Effector memory CD8-positive, alpha-beta T cell (primary cell): ENCODE measurements around the gene CLTC.
"Not testable (repeated sequence)": the region's sequence is repeated elsewhere in the genome, so short reads cannot be mapped to it uniquely, and the experiment has no call there.

Source experiments
- ATAC-seq: fragments of 150-1000 bp; cut with Tn5 transposase; replicated peaks from 2 replicates; pipeline ENCODE4 v1.10.0; 2021; ENCODE audit warnings: mild to moderate bottlenecking, moderate library complexity
- DNase-seq, 3 experiments: peaks; one replicate each; pipeline ENCODE4 v3.0.0; 2021
- H3K27ac Mint-ChIP-seq, 2 donors: one replicate each; pipeline ENCODE4 v1.8.0; 2022; ENCODE audit warnings: mild to moderate bottlenecking in 2 of 2, mixed read lengths in 2 of 2, moderate library complexity in 2 of 2
- H3K27me3 Mint-ChIP-seq, 2 donors: one replicate each; pipeline ENCODE4 v1.8.0; 2022; ENCODE audit warnings: mixed read lengths in 2 of 2
- H3K36me3 Mint-ChIP-seq: one replicate; pipeline ENCODE4 v1.8.0; 2022; ENCODE audit warnings: mild to moderate bottlenecking, moderate library complexity, mixed read lengths; ENCODE audit not compliant: insufficient read depth
- H3K4me1 Mint-ChIP-seq, 2 donors: one replicate each; pipeline ENCODE4 v1.8.0; 2022; ENCODE audit warnings: low read depth in 2 of 2, mixed read lengths in 2 of 2
- H3K4me3 Mint-ChIP-seq, 2 donors: one replicate each; pipeline ENCODE4 v1.8.0; 2022; ENCODE audit warnings: mild to moderate bottlenecking in 2 of 2, mixed read lengths in 2 of 2, moderate library complexity in 2 of 2
- H3K9me3 Mint-ChIP-seq, 2 donors: one replicate each; pipeline ENCODE4 v1.8.0; 2022; ENCODE audit warnings: mixed read lengths in 2 of 2
- total RNA-seq, 9 experiments: gene quantifications; one replicate each; lab custom pipeline; 2026; lab: John Stamatoyannopoulos, UW

The CLTC gene
- 183 to 713 (median 394) reads per million in 9 experiments for total RNA-seq

DNA sequence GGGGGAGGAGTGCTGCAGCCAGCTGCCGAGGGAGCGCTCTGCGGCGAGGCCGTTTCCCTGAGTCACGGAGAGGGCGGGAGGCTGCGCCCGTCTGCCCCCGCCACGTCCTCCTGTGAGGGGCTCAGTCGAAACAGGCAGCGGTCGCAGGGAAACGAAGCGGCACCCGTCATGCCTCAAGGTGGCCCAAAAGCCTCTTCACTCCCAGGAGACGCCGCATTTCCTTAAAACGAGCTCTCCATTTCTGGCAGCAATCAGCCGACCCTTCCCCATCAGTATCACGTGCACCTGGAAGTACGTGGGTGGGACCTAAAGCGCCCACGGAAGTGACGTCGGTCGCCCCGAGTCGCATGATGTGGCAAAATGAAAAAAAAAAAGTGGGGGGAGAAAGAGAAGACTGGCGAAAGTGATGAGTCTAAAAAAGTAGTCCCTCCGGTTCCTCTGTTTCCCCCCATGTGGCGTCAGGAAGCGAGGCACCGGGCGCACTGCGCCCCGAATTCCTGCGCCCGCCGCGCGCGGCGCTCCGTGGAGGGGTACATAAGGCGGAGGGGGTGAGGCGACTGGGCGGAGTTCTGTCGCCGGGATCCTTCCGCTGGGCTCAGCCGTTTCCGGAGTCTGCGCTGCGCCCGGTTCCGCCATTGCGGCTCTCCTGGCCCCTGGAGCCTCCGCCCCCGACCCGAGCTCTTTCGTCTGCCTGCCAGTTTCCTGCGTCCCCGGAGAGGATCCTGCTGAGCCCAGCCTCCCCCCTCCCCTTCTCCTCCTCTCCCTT lies at the start of gene CLTC:
TSS of gene CLTC (plus strand) at position 598 of the 766 bp plus-strand sequence. CDS start 237 bp downstream, outside the sequence.
- DNase-seq (peak; percentile 88 to 93 (median 90)), ATAC-seq (peak; percentile 86)
- peaks cover 31% of the 10 kb centered on the region for H3K36me3 Mint-ChIP-seq
- H3K4me1 Mint-ChIP-seq, result peaks cover 23 to 47% of the 10 kb centered on the region in 2 donors
- H3K4me3 Mint-ChIP-seq, result peak within 1 kb of the TSS; percentile 81 to 93
- no peaks in the 10 kb centered on the region for H3K9me3 Mint-ChIP-seq
- H3K27me3 Mint-ChIP-seq, result no peaks in the 10 kb centered on the region
- peak within 1 kb of the TSS; percentile 96 to 99 for H3K27ac Mint-ChIP-seq

DNA sequence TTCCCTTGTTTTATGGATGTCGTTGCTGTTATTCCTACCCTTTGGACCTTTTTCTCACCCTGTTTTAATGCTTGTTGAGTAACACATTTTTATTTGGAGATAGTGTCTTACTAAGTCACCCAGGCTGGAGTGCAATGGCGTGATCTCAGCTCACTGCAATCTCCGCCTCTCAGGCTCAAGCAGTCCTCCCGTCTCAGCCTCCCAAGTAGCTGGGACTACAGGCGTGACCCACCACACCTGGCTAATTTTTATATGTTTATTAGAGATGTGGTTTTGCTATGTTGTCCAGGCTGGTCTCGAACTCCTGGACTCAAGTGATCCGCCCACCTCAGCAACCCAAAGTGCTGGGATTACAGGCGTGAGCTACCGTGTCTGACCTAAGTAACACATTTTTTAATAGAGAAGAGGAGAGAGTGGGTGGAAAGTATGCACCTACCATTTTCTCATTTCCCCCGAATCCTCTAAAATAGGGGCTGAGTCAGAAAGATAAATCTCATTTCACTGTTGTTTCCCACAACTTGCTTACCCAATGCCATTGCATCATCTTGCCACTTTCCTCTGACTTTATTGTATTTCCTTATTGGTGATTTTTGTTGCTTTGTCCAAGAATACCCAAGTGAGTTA lies 47.3 kb upstream of the CLTC start:
- peaks cover 39% of the 10 kb centered on the region for H3K36me3 Mint-ChIP-seq
- no peak overlapping the region for H3K27ac Mint-ChIP-seq
- no peak overlapping the region for H3K4me3 Mint-ChIP-seq
- H3K4me1 Mint-ChIP-seq, result peaks cover under 1 to 10% of the 10 kb centered on the region in 2 donors
- DNase-seq, result no peak
- no peaks in the 10 kb centered on the region for H3K9me3 Mint-ChIP-seq
- no peaks in the 10 kb centered on the region for H3K27me3 Mint-ChIP-seq
- no peak for ATAC-seq

DNA sequence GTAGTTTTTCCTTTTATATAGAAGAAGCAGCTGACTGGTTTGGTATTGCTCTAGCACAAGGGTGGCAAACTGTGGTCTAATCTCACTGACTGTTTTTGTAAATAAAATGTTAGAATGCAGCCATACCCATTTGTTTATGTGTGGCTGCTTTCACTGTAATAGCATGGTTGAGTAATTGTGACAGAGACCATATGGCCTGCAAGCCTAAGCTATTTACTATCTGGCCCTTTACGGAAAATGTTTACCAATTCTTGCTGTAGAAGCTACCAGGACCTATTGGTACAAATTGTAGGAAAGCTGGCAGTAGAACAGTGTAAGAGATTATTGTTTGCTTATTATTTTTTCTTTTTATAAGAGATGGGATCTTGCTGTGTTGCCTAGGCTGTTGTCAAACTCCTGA lies 35.5 kb upstream of the CLTC start:
- peaks cover 19% of the 10 kb centered on the region for H3K36me3 Mint-ChIP-seq
- not testable (repeated sequence) for ATAC-seq, H3K27ac Mint-ChIP-seq, H3K9me3 Mint-ChIP-seq, H3K4me3 Mint-ChIP-seq, H3K27me3 Mint-ChIP-seq, H3K4me1 Mint-ChIP-seq, DNase-seq

DNA sequence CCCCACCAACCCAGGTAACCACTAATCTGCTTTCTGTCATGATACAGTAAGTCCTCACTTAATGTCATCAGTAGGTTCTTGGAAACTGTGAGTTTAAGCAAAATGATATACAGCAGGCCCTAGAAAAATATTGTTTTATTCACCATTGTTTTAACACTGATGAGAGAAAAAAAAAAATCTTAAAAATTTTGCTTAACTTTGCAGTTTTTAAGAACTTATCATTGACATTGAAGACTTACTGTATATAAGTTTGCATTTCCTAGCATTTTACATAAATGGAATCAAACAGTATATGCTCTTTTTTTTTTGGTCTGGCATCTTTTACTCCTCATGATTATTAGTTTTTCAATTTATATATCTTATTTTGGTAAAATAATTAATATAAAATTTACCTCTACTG lies 19.5 kb upstream of the CLTC start:
- no peak overlapping the region for H3K4me3 Mint-ChIP-seq
- H3K27me3 Mint-ChIP-seq, result no peaks in the 10 kb centered on the region
- H3K9me3 Mint-ChIP-seq, result no peaks in the 10 kb centered on the region
- H3K4me1 Mint-ChIP-seq, result no peaks in the 10 kb centered on the region
- ATAC-seq (no peak), DNase-seq (no peak)
- peak overlapping the region in 1 of 2 donors; percentile 69 for H3K27ac Mint-ChIP-seq
- peaks cover 42% of the 10 kb centered on the region for H3K36me3 Mint-ChIP-seq

DNA sequence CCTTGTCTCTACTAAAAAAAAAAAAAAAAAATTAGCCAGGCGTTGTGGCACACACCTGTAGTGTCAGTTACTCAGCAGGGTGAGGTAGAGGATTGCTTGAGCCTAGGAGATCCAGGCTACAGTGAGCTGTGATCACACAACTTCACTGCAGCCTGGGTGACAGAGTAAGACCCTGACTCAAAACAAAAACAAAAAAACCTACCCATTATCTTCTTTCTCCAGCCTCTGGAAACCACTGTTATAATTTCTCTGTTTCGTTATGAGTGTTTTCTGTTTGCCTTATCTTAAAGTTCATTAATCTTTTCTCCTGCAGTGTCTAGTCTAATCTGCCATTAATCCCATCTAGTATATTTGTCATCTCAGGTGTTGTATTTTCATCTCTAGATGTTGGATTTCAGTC lies 18.6 kb upstream of the CLTC start:
- peaks cover 50% of the 10 kb centered on the region for H3K36me3 Mint-ChIP-seq
- no peaks in the 10 kb centered on the region for H3K4me1 Mint-ChIP-seq
- H3K27me3 Mint-ChIP-seq, result no peaks in the 10 kb centered on the region
- no peaks in the 10 kb centered on the region for H3K9me3 Mint-ChIP-seq
- H3K27ac Mint-ChIP-seq, result peak overlapping the region; percentile 29 to 60
- no peak overlapping the region for H3K4me3 Mint-ChIP-seq
- DNase-seq (no peak), ATAC-seq (no peak)

DNA sequence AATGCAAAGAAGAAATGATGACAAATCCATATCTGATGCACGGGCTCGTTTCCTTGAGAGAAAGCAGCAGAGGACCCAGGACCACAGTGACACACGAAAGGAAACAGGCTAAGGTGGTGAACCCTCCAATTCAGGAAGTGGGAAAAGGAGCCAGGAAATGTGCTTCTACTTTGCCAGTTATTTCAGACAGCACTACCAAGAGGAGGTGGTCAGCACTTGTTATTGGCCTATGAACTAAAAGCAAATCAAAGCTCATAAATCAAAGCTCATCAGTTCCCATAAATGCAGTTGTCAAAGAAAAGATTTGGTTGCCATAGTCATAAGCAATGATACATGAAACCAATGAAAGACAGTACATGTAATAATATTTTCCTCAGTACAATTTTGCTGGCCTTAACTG lies 12.6 kb upstream of the CLTC start:
- no peak for DNase-seq
- no peak for ATAC-seq
- H3K36me3 Mint-ChIP-seq, result peaks cover 59% of the 10 kb centered on the region
- H3K27ac Mint-ChIP-seq, result no peak overlapping the region
- no peaks in the 10 kb centered on the region for H3K4me1 Mint-ChIP-seq
- no peaks in the 10 kb centered on the region for H3K9me3 Mint-ChIP-seq
- H3K4me3 Mint-ChIP-seq, result no peak overlapping the region
- no peaks in the 10 kb centered on the region for H3K27me3 Mint-ChIP-seq

GRCh38 chr17:59607817-59608403 lies 11.8 kb upstream of the CLTC start:
- H3K4me3 Mint-ChIP-seq, result no peak overlapping the region
- no peaks in the 10 kb centered on the region for H3K9me3 Mint-ChIP-seq
- no peak overlapping the region for H3K27ac Mint-ChIP-seq
- H3K36me3 Mint-ChIP-seq, result peaks cover 54% of the 10 kb centered on the region
- no peaks in the 10 kb centered on the region for H3K4me1 Mint-ChIP-seq
- DNase-seq (peak in 1 of 3 experiments; percentile 26), ATAC-seq (peak; percentile 48)
- no peaks in the 10 kb centered on the region for H3K27me3 Mint-ChIP-seq

DNA sequence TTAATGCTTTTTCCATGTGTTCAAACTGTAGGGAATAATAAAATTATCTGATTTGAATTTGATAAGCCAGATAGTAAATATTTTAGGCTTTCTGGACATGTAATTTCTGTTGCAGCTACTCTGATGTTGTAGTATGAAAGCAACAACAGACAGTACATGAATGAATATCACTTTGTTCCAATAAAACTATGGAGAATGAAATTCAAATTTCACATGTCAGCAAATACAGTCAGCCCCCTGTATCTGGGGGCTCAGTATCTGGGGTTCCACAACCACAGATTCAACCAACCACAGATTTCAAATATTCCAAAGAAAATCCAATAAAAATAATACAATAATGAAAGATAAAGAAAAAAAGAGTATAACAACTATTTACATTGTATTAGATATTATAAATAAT lies 8.2 kb upstream of the CLTC start:
- Mint-ChIP-seq H3K4me1 (no peaks in the 10 kb centered on the region), H3K27ac (no peak overlapping the region), H3K9me3 (no peaks in the 10 kb centered on the region), H3K4me3 (no peak overlapping the region), H3K36me3 (peaks cover 29% of the 10 kb centered on the region), H3K27me3 (no peaks in the 10 kb centered on the region)
- ATAC-seq (no peak), DNase-seq (no peak)

DNA sequence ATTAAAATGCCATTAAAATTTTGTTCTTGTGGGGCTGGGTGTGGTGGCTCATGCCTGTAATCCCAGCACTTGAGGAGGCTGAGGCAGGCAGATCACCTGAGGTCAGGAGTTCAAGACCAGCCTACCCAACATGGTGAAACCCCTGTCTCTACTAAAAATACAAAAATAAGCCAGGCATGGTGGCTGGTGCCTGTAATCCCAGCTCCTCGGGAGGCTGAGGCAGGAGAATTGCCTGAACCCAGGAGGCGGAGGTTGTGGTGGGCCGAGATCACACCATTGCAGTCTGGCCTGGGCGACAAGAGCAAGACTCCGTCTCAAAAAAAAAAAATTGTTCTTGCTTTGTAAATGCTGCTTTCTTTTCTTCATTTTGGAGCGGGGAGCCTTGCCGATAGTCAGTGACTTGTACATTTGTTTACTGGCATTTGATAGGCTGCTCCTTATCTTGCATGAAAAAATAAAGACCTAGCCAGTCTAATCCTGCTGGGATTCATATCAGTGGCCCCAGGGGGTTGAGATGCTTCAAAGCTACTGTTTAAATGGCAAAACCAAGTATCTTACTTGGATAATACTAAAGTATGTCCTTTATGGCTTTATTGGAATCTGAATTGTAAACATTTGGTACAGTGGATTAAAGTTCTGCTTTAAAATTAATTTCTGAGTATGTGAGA lies 3.3 kb upstream of the CLTC start:
- Mint-ChIP-seq H3K4me1 (peaks cover 6 to 26% of the 10 kb centered on the region in 2 donors), H3K9me3 (no peaks in the 10 kb centered on the region)
- no peak for DNase-seq

DNA sequence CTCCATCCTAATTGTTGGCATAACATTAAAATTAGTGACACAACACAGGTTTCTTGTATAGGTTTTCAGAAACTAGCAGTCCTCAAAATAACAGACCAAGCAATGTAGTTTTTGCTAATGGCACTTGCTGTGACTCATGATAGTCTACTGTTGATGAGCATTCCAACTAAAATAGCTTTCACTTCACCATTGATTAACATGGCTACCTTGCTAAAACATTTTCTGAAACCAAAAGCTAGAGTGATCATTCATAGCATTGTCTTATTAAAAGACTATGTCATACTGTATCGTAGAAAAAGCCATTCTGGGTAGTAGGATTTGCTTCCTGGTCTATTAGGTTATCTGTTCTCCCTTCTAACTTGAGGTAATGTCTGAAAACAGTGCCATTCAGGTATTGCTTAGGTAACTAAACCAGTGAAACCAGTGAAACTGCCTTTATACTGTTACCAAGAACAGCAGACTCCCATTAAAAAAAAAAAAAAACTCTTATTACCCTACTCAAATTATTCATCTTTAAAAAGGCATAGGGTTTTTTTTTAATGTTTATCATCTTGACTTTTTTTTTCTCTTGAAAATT lies 2.5 kb upstream of the CLTC start:
- DNase-seq (no peak), ATAC-seq (no peak)
- no peak overlapping the region for H3K4me3 Mint-ChIP-seq
- no peaks in the 10 kb centered on the region for H3K9me3 Mint-ChIP-seq
- peaks cover 11 to 32% of the 10 kb centered on the region in 2 donors for H3K4me1 Mint-ChIP-seq
- H3K27ac Mint-ChIP-seq, result peak overlapping the region in 1 of 2 donors; percentile 99
- H3K27me3 Mint-ChIP-seq, result no peaks in the 10 kb centered on the region
- peaks cover 29% of the 10 kb centered on the region for H3K36me3 Mint-ChIP-seq

More for the DNA sequence above, 3.3 kb upstream of the CLTC start:
- Mint-ChIP-seq H3K4me3 (no peak overlapping the region), H3K27ac (peak overlapping the region in 1 of 2 donors; percentile 22), H3K27me3 (no peaks in the 10 kb centered on the region), H3K36me3 (peaks cover 25% of the 10 kb centered on the region)
- ATAC-seq, result no peak

- no peak for DNase-seq
- H3K9me3 Mint-ChIP-seq, result no peaks in the 10 kb centered on the region
- peaks cover 31% of the 10 kb centered on the region for H3K36me3 Mint-ChIP-seq
- H3K4me1 Mint-ChIP-seq, result peaks cover 21 to 45% of the 10 kb centered on the region in 2 donors
- no peaks in the 10 kb centered on the region for H3K27me3 Mint-ChIP-seq
- peak overlapping the region; percentile 81 to 93 for H3K4me3 Mint-ChIP-seq
- ATAC-seq, result no peak
- peak overlapping the region; percentile 96 to 99 for H3K27ac Mint-ChIP-seq
Observed at GRCh38 chr17:59619035-59619297, 729 bp upstream of the CLTC start.

GRCh38 chr17:59620064-59620359 lies 317 bp downstream of the CLTC start:
- ATAC-seq (no peak), DNase-seq (no peak)
- no peaks in the 10 kb centered on the region for H3K27me3 Mint-ChIP-seq
- no peaks in the 10 kb centered on the region for H3K9me3 Mint-ChIP-seq
- H3K4me3 Mint-ChIP-seq, result peak overlapping the region; percentile 81 to 93
- H3K4me1 Mint-ChIP-seq, result peaks cover 23 to 47% of the 10 kb centered on the region in 2 donors
- H3K27ac Mint-ChIP-seq, result peak overlapping the region; percentile 96 to 99
- H3K36me3 Mint-ChIP-seq, result peaks cover 31% of the 10 kb centered on the region

GRCh38 chr17:59620518-59621259 lies 994 bp downstream of the CLTC start:
- Mint-ChIP-seq H3K27me3 (no peaks in the 10 kb centered on the region), H3K9me3 (no peaks in the 10 kb centered on the region), H3K4me1 (peaks cover 25 to 50% of the 10 kb centered on the region in 2 donors), H3K27ac (peak overlapping the region; percentile 96 to 99), H3K4me3 (peak overlapping the region; percentile 81 to 93), H3K36me3 (peaks cover 31% of the 10 kb centered on the region)
- ATAC-seq (peak; percentile 6), DNase-seq (peak; percentile 22 to 36 (median 31))
